RWPE2 (cell line): Measurements from ENCODE around the gene WNT4.

Experiments used
- ATAC-seq: fragments of 200-7000 bp; cut with Tn5 transposase; 3 replicates; pipeline ENCODE4 v1.9.1; 2021; ENCODE audit warnings: low read depth
- DNase-seq: peaks from one replicate; pipeline ENCODE4 v3.0.0-alpha.2; 2020; ENCODE audit warnings: low spot score
- H3K27ac ChIP-seq: fragments of 450-650 bp; 2 replicates; pipeline ENCODE4 v1.5.1; 2017; ENCODE audit warnings: mild to moderate bottlenecking; ENCODE audit not compliant: poor library complexity, severe bottlenecking
- H3K27me3 ChIP-seq: fragments of 250-450 bp; sonication (Bioruptor Pico); 2 replicates; pipeline ENCODE4 v1.5.1; 2021; ENCODE audit warnings: mild to moderate bottlenecking, moderate library complexity; ENCODE audit not compliant: insufficient read depth, poor library complexity, severe bottlenecking
- H3K36me3 ChIP-seq: fragments of 250-450 bp; sonication (Bioruptor Pico); 2 replicates; pipeline ENCODE4 v1.5.1; 2020; ENCODE audit warnings: low read depth, mild to moderate bottlenecking, moderate library complexity
- H3K4me1 ChIP-seq: fragments of 250-450 bp; sonication (Bioruptor Pico); 2 replicates; pipeline ENCODE4 v1.5.1; 2021; ENCODE audit warnings: mild to moderate bottlenecking, moderate library complexity; ENCODE audit not compliant: insufficient read depth, poor library complexity, severe bottlenecking
- H3K4me3 ChIP-seq: fragments of 250-450 bp; sonication (Bioruptor Pico); 2 replicates; pipeline ENCODE4 v1.5.1; 2021; ENCODE audit warnings: mild to moderate bottlenecking, moderate library complexity; ENCODE audit not compliant: severe bottlenecking
- H3K9me3 ChIP-seq: fragments of 250-450 bp; sonication (Bioruptor Pico); 2 replicates; pipeline ENCODE4 v1.5.1; 2021; ENCODE audit warnings: mild to moderate bottlenecking, moderate library complexity; ENCODE audit not compliant: severe bottlenecking
- TF ChIP-seq, protein P1 (sequence below): fragments of 450-650 bp; IDR thresholded peaks from one replicate; pipeline ENCODE4 v1.5.1; 2017; ENCODE audit warnings: mild to moderate bottlenecking, moderate library complexity; ENCODE audit not compliant: poor library complexity, severe bottlenecking

Gene WNT4

DNA sequence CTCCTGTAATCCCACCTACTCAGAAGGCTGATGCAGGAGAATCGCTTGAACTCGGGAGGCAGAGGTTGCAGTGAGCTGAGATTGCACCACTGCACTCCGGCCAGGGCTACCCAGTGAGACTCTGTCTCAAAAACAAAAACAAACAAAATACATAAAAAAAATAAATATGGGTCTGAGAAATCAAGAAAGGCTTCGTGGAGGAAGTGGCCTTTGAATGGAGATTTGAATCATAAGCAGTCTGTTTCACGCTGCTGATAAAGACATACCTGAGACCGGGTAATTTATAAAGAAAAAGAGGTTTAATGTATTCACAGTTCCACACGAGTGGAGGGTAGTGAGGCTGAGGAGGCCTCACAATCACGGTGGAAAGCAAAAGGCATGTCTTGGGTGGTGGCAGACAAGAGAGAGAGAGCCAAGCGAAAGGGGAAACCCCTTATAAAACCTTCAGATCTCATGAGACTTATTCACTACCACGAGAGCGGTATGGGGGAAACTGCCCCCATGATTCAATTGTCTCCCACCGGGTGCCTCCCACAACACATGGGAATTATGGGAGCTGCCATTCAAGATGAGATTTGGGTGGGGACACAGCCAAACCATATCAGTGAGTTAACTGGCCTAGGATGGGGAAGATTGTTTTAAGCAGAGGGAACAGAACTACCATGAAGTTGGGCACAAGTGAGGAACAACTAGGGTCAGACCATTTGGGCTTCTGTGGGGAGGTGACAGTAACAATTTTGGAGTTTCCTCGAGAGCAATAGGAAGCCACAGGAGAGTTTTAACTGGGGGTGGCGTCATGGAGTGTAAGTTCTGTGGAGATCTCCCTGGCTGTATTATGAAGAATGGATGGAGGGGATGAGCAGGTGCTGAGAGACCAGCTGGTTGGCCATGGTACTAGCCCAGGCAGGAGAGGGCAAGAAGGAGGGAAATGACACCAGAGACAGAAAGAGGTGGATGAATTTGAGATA lies 22.2 kb upstream of the WNT4 start:
- TF ChIP-seq, protein P1, sequence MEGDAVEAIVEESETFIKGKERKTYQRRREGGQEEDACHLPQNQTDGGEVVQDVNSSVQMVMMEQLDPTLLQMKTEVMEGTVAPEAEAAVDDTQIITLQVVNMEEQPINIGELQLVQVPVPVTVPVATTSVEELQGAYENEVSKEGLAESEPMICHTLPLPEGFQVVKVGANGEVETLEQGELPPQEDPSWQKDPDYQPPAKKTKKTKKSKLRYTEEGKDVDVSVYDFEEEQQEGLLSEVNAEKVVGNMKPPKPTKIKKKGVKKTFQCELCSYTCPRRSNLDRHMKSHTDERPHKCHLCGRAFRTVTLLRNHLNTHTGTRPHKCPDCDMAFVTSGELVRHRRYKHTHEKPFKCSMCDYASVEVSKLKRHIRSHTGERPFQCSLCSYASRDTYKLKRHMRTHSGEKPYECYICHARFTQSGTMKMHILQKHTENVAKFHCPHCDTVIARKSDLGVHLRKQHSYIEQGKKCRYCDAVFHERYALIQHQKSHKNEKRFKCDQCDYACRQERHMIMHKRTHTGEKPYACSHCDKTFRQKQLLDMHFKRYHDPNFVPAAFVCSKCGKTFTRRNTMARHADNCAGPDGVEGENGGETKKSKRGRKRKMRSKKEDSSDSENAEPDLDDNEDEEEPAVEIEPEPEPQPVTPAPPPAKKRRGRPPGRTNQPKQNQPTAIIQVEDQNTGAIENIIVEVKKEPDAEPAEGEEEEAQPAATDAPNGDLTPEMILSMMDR = no peak
- no peaks in the 10 kb centered on the region for H3K4me1 ChIP-seq
- no peaks in the 10 kb centered on the region for H3K36me3 ChIP-seq

DNA sequence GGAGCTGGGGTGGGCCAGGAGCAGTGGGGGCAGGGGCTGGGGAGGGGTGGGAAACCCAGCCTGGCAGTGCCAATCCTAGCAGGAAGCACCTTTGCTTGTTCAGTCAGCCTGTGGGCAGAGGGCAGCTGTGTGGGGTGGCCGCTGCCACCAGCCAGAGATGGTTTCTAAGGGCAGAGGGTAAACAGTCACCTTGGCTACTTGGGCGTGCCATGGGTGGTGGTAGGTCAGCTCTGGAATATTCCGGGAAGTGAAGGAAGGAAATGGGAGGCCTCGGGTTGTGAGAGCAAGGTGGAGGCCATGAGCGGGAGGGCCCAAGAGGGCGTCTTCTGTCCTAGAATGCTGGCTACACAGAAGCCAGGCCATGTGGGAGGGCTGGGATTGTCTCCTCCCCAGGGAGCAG lies 20.7 kb upstream of the WNT4 start:
- no peaks in the 10 kb centered on the region for H3K27me3 ChIP-seq
- no peaks in the 10 kb centered on the region for H3K9me3 ChIP-seq
- no peaks in the 10 kb centered on the region for H3K4me1 ChIP-seq
- H3K4me3 ChIP-seq = no peak overlapping the region
- ATAC-seq (no peak), DNase-seq (no peak)
- no peaks in the 10 kb centered on the region for H3K36me3 ChIP-seq
- TF ChIP-seq, protein P1 = no peak
- H3K27ac ChIP-seq = no peak overlapping the region

More for the DNA sequence above, 22.2 kb upstream of the WNT4 start:
- Histone ChIP-seq H3K4me3 (no peak overlapping the region), H3K9me3 (no peaks in the 10 kb centered on the region), H3K27ac (no peak overlapping the region), H3K27me3 (no peaks in the 10 kb centered on the region)
- ATAC-seq = no peak
- no peak for DNase-seq

DNA sequence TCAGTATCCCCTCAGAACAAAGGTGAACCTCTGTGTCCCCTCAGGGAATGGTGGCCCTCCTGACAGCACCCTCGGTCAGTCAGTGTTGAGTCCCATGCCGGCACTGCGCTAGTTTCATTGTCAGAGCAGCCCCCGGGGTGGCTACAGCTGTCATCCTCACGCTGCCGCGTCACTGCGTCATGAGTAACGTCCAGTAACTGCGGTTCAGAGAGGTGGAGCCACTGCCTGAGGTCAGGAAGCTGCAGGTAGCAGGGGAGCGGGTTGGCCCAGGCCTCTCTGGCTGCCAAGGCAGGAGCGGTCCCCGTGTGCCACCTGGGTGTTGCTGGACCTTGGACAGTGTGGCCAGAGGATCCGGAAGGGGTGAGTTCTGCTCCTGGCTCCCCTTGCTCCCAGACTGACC lies 20.2 kb upstream of the WNT4 start:
- H3K4me3 ChIP-seq = no peak overlapping the region
- DNase-seq = no peak
- no peak for ATAC-seq

DNA sequence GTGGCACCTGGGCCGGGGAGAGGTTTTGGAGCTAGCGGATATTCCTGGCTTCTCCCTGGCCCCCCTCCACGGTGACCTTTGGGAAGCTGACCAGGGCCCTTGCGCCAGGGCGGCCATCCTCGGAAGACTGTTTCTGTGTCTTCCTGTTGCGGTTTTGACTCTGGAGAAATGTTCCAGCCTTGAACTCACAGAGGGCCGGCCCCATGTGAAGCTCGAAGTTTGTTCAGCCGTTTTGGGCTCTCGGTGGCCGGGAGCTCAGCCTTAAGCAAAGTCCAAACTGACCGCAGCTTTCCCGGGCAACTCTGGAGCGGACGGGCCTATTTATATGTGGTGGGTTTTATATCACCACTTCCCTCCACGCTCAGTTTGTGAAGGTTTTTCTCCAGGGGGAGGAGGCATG lies 17.0 kb upstream of the WNT4 start:
- Histone ChIP-seq H3K4me3 (no peak overlapping the region), H3K4me1 (no peaks in the 10 kb centered on the region), H3K36me3 (no peaks in the 10 kb centered on the region), H3K27me3 (no peaks in the 10 kb centered on the region), H3K9me3 (no peaks in the 10 kb centered on the region), H3K27ac (no peak overlapping the region)
- TF ChIP-seq, protein P1 = no peak
- ATAC-seq = no peak
- no peak for DNase-seq

More for the DNA sequence above, 20.2 kb upstream of the WNT4 start:
- Histone ChIP-seq H3K27me3 (no peaks in the 10 kb centered on the region), H3K4me1 (no peaks in the 10 kb centered on the region), H3K9me3 (no peaks in the 10 kb centered on the region), H3K36me3 (no peaks in the 10 kb centered on the region), H3K27ac (no peak overlapping the region)
- TF ChIP-seq, protein P1 = no peak

DNA sequence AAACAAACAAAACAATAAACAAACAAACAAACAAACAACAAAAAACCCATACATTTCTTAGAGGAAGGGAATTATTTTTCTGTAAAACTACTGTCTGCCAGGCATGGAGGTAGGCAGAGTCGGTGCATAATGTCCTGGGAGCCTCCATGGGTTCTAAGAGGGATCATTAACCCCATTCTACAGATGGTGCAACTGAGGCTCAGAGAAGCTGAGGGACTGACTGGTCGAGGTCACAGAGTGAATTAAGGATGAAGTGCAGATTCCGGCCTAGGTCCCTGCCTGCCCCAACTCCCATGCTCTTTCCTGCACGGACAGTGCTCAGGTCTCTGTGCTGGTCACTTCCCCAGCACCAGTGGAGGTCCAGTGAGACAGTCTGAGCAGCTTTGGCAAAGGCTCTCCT lies 15.8 kb upstream of the WNT4 start:
- DNase-seq (no peak), ATAC-seq (no peak)
- H3K27ac ChIP-seq = no peak overlapping the region
- no peak overlapping the region for H3K4me3 ChIP-seq
- H3K9me3 ChIP-seq = no peaks in the 10 kb centered on the region
- TF ChIP-seq, protein P1 = no peak
- H3K36me3 ChIP-seq = no peaks in the 10 kb centered on the region
- H3K4me1 ChIP-seq = no peaks in the 10 kb centered on the region
- H3K27me3 ChIP-seq = no peaks in the 10 kb centered on the region
